Tibial nerve (tissue), 4 donors: ENCODE data around the gene ELOVL4. TPM values are rescaled to one million over a fixed set of nuclear protein-coding genes. Genes with fewer than 3 reads are reported as not detected.
A peak's percentile ranks its signal among the peaks of the same experiment; 100 is the strongest.

Source experiments
- DNase-seq, 2 donors: peaks; one replicate each; pipeline ENCODE4 v3.0.0-alpha.2; 2019; ENCODE audit warnings: low spot score in 2 of 2
- H3K27ac ChIP-seq, 4 donors: fragments of 200-600 bp; sonication (generic) in 3 of 4; one replicate each; pipeline ENCODE4 v1.5.1; 2017 to 2019; ENCODE audit warnings: mild to moderate bottlenecking in 1 of 4
- H3K27me3 ChIP-seq, 2 donors: fragments of 200-600 bp; sonication (generic) in 1 of 2; one replicate each; pipeline versions ENCODE4 v1.5.1 to v1.6.0; 2017 to 2019
- H3K36me3 ChIP-seq, 3 donors: fragments of 200-600 bp; sonication (generic); one replicate each; pipeline ENCODE4 v1.5.1; 2018 to 2019
- H3K4me1 ChIP-seq, 4 donors: fragments of 200-600 bp; sonication (generic) in 3 of 4; one replicate each; pipeline ENCODE4 v1.5.1; 2017 to 2019
- H3K4me3 ChIP-seq, 4 donors: fragments of 200-600 bp; sonication (generic) in 3 of 4; one replicate each; pipeline ENCODE4 v1.5.1; 2017 to 2019; ENCODE audit warnings: mild to moderate bottlenecking in 1 of 4, moderate library complexity in 1 of 4
- H3K9me3 ChIP-seq, 4 donors: fragments of 200-600 bp; sonication (generic) in 3 of 4; one replicate each; pipeline ENCODE4 v1.5.1; 2017 to 2019
- CTCF ChIP-seq, 5 experiments: fragments of 200-600 bp in 3 of 5; fragments of 450-650 bp in 2 of 5; sonication (generic) in 3 of 5; IDR thresholded peaks; one replicate each; pipeline ENCODE4 v1.5.1; 2016 to 2019; ENCODE audit warnings: antibody characterized with exemption in 5 of 5, mild to moderate bottlenecking in 3 of 5, moderate library complexity in 2 of 5
- EP300 ChIP-seq, 2 donors: sonication (generic); formaldehyde crosslinking; IDR thresholded peaks; one replicate each; pipeline ENCODE4 v1.6.1; 2017; ENCODE audit warnings: antibody characterized with exemption in 2 of 2, mild to moderate bottlenecking in 1 of 2
- POLR2A ChIP-seq, 2 donors: fragments of 450-650 bp; IDR thresholded peaks; one replicate each; pipeline ENCODE4 v1.6.1; 2017; ENCODE audit warnings: antibody characterized with exemption in 2 of 2, mild to moderate bottlenecking in 2 of 2, moderate library complexity in 2 of 2
- WGBS, 2 donors: methylation state at CpG; one replicate each; pipeline ENCODE4 v1.1.5; 2018; 5-methylcytosine and 5-hydroxymethylcytosine counted together
- total RNA-seq, 4 donors: library from RNA; depleted of rRNA; stranded (reverse); fragments of >200 nt; gene quantifications; one replicate each; pipeline ENCODE4 v1.1.0, GENCODE V29; 2016

Gene ELOVL4
- total RNA-seq, 4 donors from 2014 or later, result 0.90 to 2.4 (median 1.4) TPM

GRCh38 chr6:79878142-79878748, 69.1 kb downstream of the ELOVL4 start:
- no peak for DNase-seq
- Histone ChIP-seq H3K4me1 (no peaks in the 10 kb centered on the region), H3K9me3 (peaks cover 0 to 13% (median 0%) of the 10 kb centered on the region in 4 donors), H3K27ac (no peak overlapping the region), H3K36me3 (no peaks in the 10 kb centered on the region), H3K27me3 (no peaks in the 10 kb centered on the region), H3K4me3 (no peak overlapping the region)
- TF ChIP-seq EP300 (IDR thresholded peaks at IDR 0.05) (no peak), CTCF (IDR thresholded peaks at IDR 0.05) (no peak), POLR2A (IDR thresholded peaks at IDR 0.05) (no peak)
- WGBS, 2 donors, result 91% methylated on average over 6 of the region's 6 CpGs

- Histone ChIP-seq H3K9me3 (peaks cover 0 to 2% (median 0%) of the 10 kb centered on the region in 4 donors), H3K27ac (no peak overlapping the region), H3K27me3 (no peaks in the 10 kb centered on the region), H3K4me1 (no peaks in the 10 kb centered on the region), H3K36me3 (no peaks in the 10 kb centered on the region), H3K4me3 (no peak overlapping the region)
- 84 to 88% methylated on average over 5 of the region's 5 CpGs for WGBS, 2 donors
- no peak for DNase-seq
- TF ChIP-seq EP300 (IDR thresholded peaks at IDR 0.05) (no peak), POLR2A (IDR thresholded peaks at IDR 0.05) (no peak), CTCF (IDR thresholded peaks at IDR 0.05) (no peak)
These were observed 72.7 kb downstream of the ELOVL4 start for GRCh38 chr6:79874531-79875134.

- no peak for TF ChIP-seq CTCF (IDR thresholded peaks at IDR 0.05)
- TF ChIP-seq POLR2A (IDR thresholded peaks at IDR 0.05), result no peak
- TF ChIP-seq EP300 (IDR thresholded peaks at IDR 0.05), result no peak
- WGBS, 2 donors, result 52 to 58% methylated on average over 2 of the region's 2 CpGs
- H3K36me3 ChIP-seq, result no peaks in the 10 kb centered on the region
These were observed 74.4 kb downstream of the ELOVL4 start for GRCh38 chr6:79872986-79873385.

GRCh38 chr6:79872303-79872702, 75.0 kb downstream of the ELOVL4 start:
- Histone ChIP-seq H3K27me3 (no peaks in the 10 kb centered on the region), H3K36me3 (no peaks in the 10 kb centered on the region), H3K4me3 (no peak overlapping the region), H3K9me3 (no peaks in the 10 kb centered on the region), H3K4me1 (peaks cover 0 to 8% (median 0%) of the 10 kb centered on the region in 4 donors), H3K27ac (no peak overlapping the region)
- 50 to 71% methylated on average over 2 of the region's 2 CpGs for WGBS, 2 donors
- TF ChIP-seq EP300 (IDR thresholded peaks at IDR 0.05) (no peak), CTCF (IDR thresholded peaks at IDR 0.05) (no peak), POLR2A (IDR thresholded peaks at IDR 0.05) (no peak)
- no peak for DNase-seq

More at GRCh38 chr6:79872986-79873385, 74.4 kb downstream of the ELOVL4 start:
- no peaks in the 10 kb centered on the region for H3K27me3 ChIP-seq
- DNase-seq, result no peak
- no peak overlapping the region for H3K4me3 ChIP-seq
- H3K4me1 ChIP-seq, result peaks cover 0 to 4% (median 0%) of the 10 kb centered on the region in 4 donors
- H3K27ac ChIP-seq, result no peak overlapping the region
- H3K9me3 ChIP-seq, result no peaks in the 10 kb centered on the region

- Histone ChIP-seq H3K27me3 (no peaks in the 10 kb centered on the region), H3K36me3 (no peaks in the 10 kb centered on the region), H3K4me1 (peaks cover 0 to 8% (median 0%) of the 10 kb centered on the region in 4 donors), H3K4me3 (peak overlapping the region in 3 of 4 donors; percentile 12 to 33 (median 16)), H3K27ac (no peak overlapping the region), H3K9me3 (no peaks in the 10 kb centered on the region)
- TF ChIP-seq POLR2A (IDR thresholded peaks at IDR 0.05) (no peak), CTCF (IDR thresholded peaks at IDR 0.05) (peak; percentile 77 to 91 (median 89))
- WGBS, 2 donors, result 1 to 4% methylated on average over 15 to 20 of the region's 20 CpGs
- peak; percentile 31 to 56 for DNase-seq
These were observed 77.7 kb downstream of the ELOVL4 start for GRCh38 chr6:79869600-79870084.
